H1 (cell line): ENCODE measurements around the gene AEBP1. TPM values are rescaled to one million over a fixed set of nuclear protein-coding genes. Genes with fewer than 3 reads are reported as not detected.

Experiments
- CTCF ChIA-PET: fragments of 300-600 bp; sonication (Branson Sonifier 250); formaldehyde crosslinking; loops from one replicate; lab custom pipeline; 2021; ENCODE audit not compliant: partially characterized antibody; lab: Charles Lee
- POLR2A ChIA-PET: fragments of 300-600 bp; sonication (Branson Sonifier 250); formaldehyde crosslinking; loops from one replicate; lab custom pipeline; 2021; ENCODE audit warnings: inconsistent platforms; ENCODE audit not compliant: partially characterized antibody; lab: Charles Lee
- DNase-seq, 2 experiments: peaks; one replicate each; pipeline versions ENCODE4 v3.0.0 to v3.0.0-alpha.2; 2010 to 2022; ENCODE audit warnings: low spot score in 2 of 2, low read depth in 1 of 2, mixed read lengths in 1 of 2
- FAIRE-seq: peaks from 2 replicates; lab custom pipeline; 2011; peaks lifted over from hg19 to GRCh38; lab: Jason Lieb, UNC
- H2AFZ ChIP-seq: 2 replicates; pipeline ENCODE4 v1.8.1; 2012; ENCODE audit warnings: low read length, inconsistent platforms
- H2AK5ac ChIP-seq: 2 replicates; pipeline ENCODE4 v1.6.1; 2013; ENCODE audit warnings: low read depth, low read length
- H2BK120ac ChIP-seq: replicated peaks from 2 replicates; pipeline ENCODE3; 2013; ENCODE audit warnings: low read depth, low read length, inconsistent platforms
- H2BK12ac ChIP-seq: 2 replicates; pipeline ENCODE4 v1.6.1; 2013; ENCODE audit warnings: low read depth, low read length
- H2BK15ac ChIP-seq: 2 replicates; pipeline ENCODE4 v1.6.1; 2013; ENCODE audit warnings: low read length
- H2BK20ac ChIP-seq: 2 replicates; pipeline ENCODE4 v1.6.1; 2013; ENCODE audit warnings: low read length
- H2BK5ac ChIP-seq: 2 replicates; pipeline ENCODE4 v1.6.1; 2013; ENCODE audit warnings: low read depth, low read length
- H3K14ac ChIP-seq: 2 replicates; pipeline ENCODE4 v1.6.1; 2013; ENCODE audit warnings: inconsistent platforms; ENCODE audit not compliant: insufficient read length
- H3K18ac ChIP-seq: 2 replicates; pipeline ENCODE4 v1.6.1; 2013; ENCODE audit warnings: low read length; ENCODE audit errors: extremely low read depth
- H3K23ac ChIP-seq: 2 replicates; pipeline ENCODE4 v1.6.1; 2013; ENCODE audit warnings: inconsistent platforms; ENCODE audit not compliant: insufficient read length
- H3K23me2 ChIP-seq: 2 replicates; pipeline ENCODE4 v1.6.1; 2013; ENCODE audit warnings: low read depth, low read length
- H3K27ac ChIP-seq: 2 replicates; pipeline ENCODE4 v1.6.1; 2011; ENCODE audit warnings: low read depth, low read length, inconsistent platforms
- H3K27me3 ChIP-seq, 4 experiments: replicated peaks in 1 of 4; 1 replicate in 1 of 4; 2 replicates in 3 of 4; pipeline versions ENCODE4 v1.6.1 to v1.8.1; 2011 to 2013; ENCODE audit warnings: low read length in 3 of 4, mild to moderate bottlenecking in 3 of 4, inconsistent platforms in 2 of 4, mixed read lengths in 2 of 4, moderate library complexity in 1 of 4; ENCODE audit not compliant: control insufficient read depth in 3 of 4, insufficient read depth in 3 of 4; ENCODE audit errors: extremely low read depth in 1 of 4
- H3K36me3 ChIP-seq, 4 experiments: 2 replicates each; pipeline versions ENCODE4 v1.6.1 to v1.8.1; 2011 to 2013; ENCODE audit warnings: mild to moderate bottlenecking in 4 of 4, low read length in 3 of 4, moderate library complexity in 2 of 4, control low read depth in 1 of 4, inconsistent platforms in 1 of 4; ENCODE audit not compliant: insufficient read depth in 4 of 4, control insufficient read depth in 2 of 4
- H3K4ac ChIP-seq: replicated peaks from 2 replicates; pipeline ENCODE3; 2013; ENCODE audit warnings: low read length, low read depth, mixed read lengths, inconsistent platforms; ENCODE audit not compliant: insufficient read length
- H3K4me1 ChIP-seq, 4 experiments: replicated peaks in 1 of 4; 1 replicate in 1 of 4; 2 replicates in 3 of 4; pipeline versions ENCODE4 v1.6.1 to v1.8.1; 2011 to 2013; ENCODE audit warnings: low read length in 3 of 4, inconsistent platforms in 2 of 4, mixed read lengths in 1 of 4; ENCODE audit not compliant: insufficient read depth in 4 of 4, control insufficient read depth in 3 of 4
- H3K4me2 ChIP-seq, 2 experiments: 2 replicates each; pipeline versions ENCODE4 v1.6.1 to v1.8.1; 2011 to 2013; ENCODE audit warnings: low read depth in 2 of 2, low read length in 2 of 2, control low read depth in 1 of 2, inconsistent platforms in 1 of 2, mild to moderate bottlenecking in 1 of 2; ENCODE audit not compliant: insufficient read depth in 1 of 2
- H3K4me3 ChIP-seq, 4 experiments: fragments of 200-600, 300-600 bp in 1 of 4; sonication (generic), shearing (Covaris generic), sonication (Bioruptor Twin) in 1 of 4; 2 replicates each; pipeline versions ENCODE4 v1.5.1 to v1.8.1; 2011 to 2016; ENCODE audit warnings: low read length in 4 of 4, low read depth in 3 of 4, control low read depth in 2 of 4, inconsistent platforms in 2 of 4, mild to moderate bottlenecking in 2 of 4, mixed read lengths in 1 of 4, moderate library complexity in 1 of 4; ENCODE audit not compliant: insufficient read depth in 2 of 4; ENCODE audit errors: extremely low read depth in 1 of 4
- H3K56ac ChIP-seq: replicated peaks from 2 replicates; pipeline ENCODE3; 2013; ENCODE audit warnings: low read depth, mild to moderate bottlenecking, mixed read lengths, low read length, inconsistent platforms; ENCODE audit not compliant: insufficient read length
- H3K79me1 ChIP-seq: 2 replicates; pipeline ENCODE4 v1.6.1; 2013; ENCODE audit warnings: low read depth, low read length, control low read depth
- H3K79me2 ChIP-seq, 2 experiments: 2 replicates each; pipeline versions ENCODE4 v1.6.1 to v1.8.1; 2012 to 2013; ENCODE audit warnings: low read length in 2 of 2, mild to moderate bottlenecking in 2 of 2, inconsistent platforms in 1 of 2; ENCODE audit not compliant: insufficient read depth in 2 of 2, control insufficient read depth in 1 of 2
- H3K9ac ChIP-seq, 4 experiments: replicated peaks in 1 of 4; 1 replicate in 1 of 4; 2 replicates in 3 of 4; pipeline versions ENCODE4 v1.6.1 to v1.8.1; 2011 to 2013; ENCODE audit warnings: low read depth in 3 of 4, low read length in 3 of 4, control low read depth in 2 of 4, mild to moderate bottlenecking in 2 of 4, moderate library complexity in 2 of 4, inconsistent platforms in 1 of 4; ENCODE audit errors: extremely low read depth in 1 of 4
- H3K9me3 ChIP-seq, 2 experiments: 2 replicates each; pipeline versions ENCODE4 v1.6.1 to v1.8.1; 2012 to 2013; ENCODE audit warnings: mild to moderate bottlenecking in 2 of 2, moderate library complexity in 2 of 2, control low read depth in 1 of 2, inconsistent platforms in 1 of 2, low read depth in 1 of 2, low read length in 1 of 2, mixed read lengths in 1 of 2; ENCODE audit not compliant: insufficient read depth in 2 of 2
- H4K20me1 ChIP-seq, 2 experiments: replicated peaks in 1 of 2; 2 replicates each; pipeline versions ENCODE3 to v1.8.1; 2011 to 2013; ENCODE audit warnings: inconsistent platforms in 2 of 2, low read length in 2 of 2, mild to moderate bottlenecking in 1 of 2; ENCODE audit not compliant: insufficient read depth in 2 of 2, control insufficient read depth in 1 of 2
- H4K5ac ChIP-seq: 2 replicates; pipeline ENCODE4 v1.6.1; 2013; ENCODE audit warnings: low read length, low read depth, mixed read lengths, inconsistent platforms; ENCODE audit not compliant: insufficient read length
- H4K8ac ChIP-seq: 2 replicates; pipeline ENCODE4 v1.8.0; 2013; ENCODE audit warnings: mild to moderate bottlenecking, moderate library complexity, low read length, inconsistent platforms; ENCODE audit not compliant: insufficient read depth; ENCODE audit errors: extremely low read depth
- H4K91ac ChIP-seq: replicated peaks from 2 replicates; pipeline ENCODE3; 2013; ENCODE audit warnings: low read length, mixed read lengths, inconsistent platforms; ENCODE audit not compliant: insufficient read length
- BCL11A ChIP-seq, 2 experiments: IDR thresholded peaks; one replicate each; pipeline ENCODE4 v1.6.1; 2011; ENCODE audit warnings: low read depth in 2 of 2, low read length in 2 of 2, mild to moderate bottlenecking in 2 of 2
- CHD1 ChIP-seq: IDR thresholded peaks from 2 replicates; pipeline ENCODE4 v1.6.1; 2012; ENCODE audit warnings: low read depth, low read length, improper control_type of control experiment
- EP300 ChIP-seq, 2 experiments: IDR thresholded peaks; 1 replicate in 1 of 2; 2 replicates in 1 of 2; pipeline ENCODE4 v1.6.1; 2011 to 2012; ENCODE audit warnings: low read depth in 2 of 2, low read length in 2 of 2, mild to moderate bottlenecking in 2 of 2, borderline replicate concordance in 1 of 2, inconsistent platforms in 1 of 2, moderate library complexity in 1 of 2
- RXRA ChIP-seq: IDR thresholded peaks from 2 replicates; pipeline ENCODE4 v1.6.1; 2011; ENCODE audit warnings: low read depth, mild to moderate bottlenecking, low read length, moderate library complexity; ENCODE audit not compliant: insufficient read depth
- SAP30 ChIP-seq: fragments of 300-600 bp; sonication (generic); IDR thresholded peaks from 2 replicates; pipeline ENCODE4 v1.7.1; 2012; ENCODE audit warnings: low read length, moderate library complexity, mild to moderate bottlenecking, inconsistent platforms; ENCODE audit not compliant: insufficient read depth, insufficient replicate concordance
- WGBS, 2 experiments: shearing (Covaris generic) in 1 of 2; methylation state at CpG; one replicate each; pipeline versions ENCODE4 v1.1.6 to v1.1.7; 2013 to 2015; ENCODE audit warnings: low lambda C conversion rate in 2 of 2, mixed read lengths in 2 of 2, inconsistent platforms in 1 of 2, low coverage in 1 of 2, missing lambda C conversion rate in 1 of 2; ENCODE audit not compliant: insufficient replicate concordance in 2 of 2, insufficient coverage in 1 of 2, insufficient read length in 1 of 2; ENCODE audit errors: extremely low coverage in 1 of 2, missing lambda C conversion rate in 1 of 2; 5-methylcytosine and 5-hydroxymethylcytosine counted together
- polyA plus RNA-seq, 7 experiments: library from polyadenylated mRNA; depleted of rRNA in 3 of 7; stranded (reverse) in 5 of 7; unstranded in 2 of 7; fragments of >200 nt in 5 of 7; fragments of 200-250 nt in 2 of 7; gene quantifications; 1 replicate in 5 of 7; 2 replicates in 1 of 7; 4 replicates in 1 of 7; pipeline versions ENCODE4 v1.2.1 to v1.2.3, GENCODE V29; 2011 to 2013; ENCODE audit warnings: missing spikeins in 2 of 7, mixed read lengths in 2 of 7
- total RNA-seq: library from RNA; stranded (reverse); fragmentation: NEBNext Ultra II Directional; extraction: Animal tissue kit (Norgen Biotek cat#: 25700); gene quantifications from 2 replicates; pipeline ENCODE4 v1.2.1, GENCODE V29; 2021
- TF ChIP-seq, protein P1 (sequence below): IDR thresholded peaks from 2 replicates; pipeline ENCODE4 v1.6.1; 2012; ENCODE audit warnings: inconsistent platforms

Gene AEBP1
- total and polyA plus RNA-seq, 2 of the 8 experiments (the other 6 are each of a cell fraction or from before 2014, with no cell fraction given) = 10.4 to 41.2 TPM

DNA sequence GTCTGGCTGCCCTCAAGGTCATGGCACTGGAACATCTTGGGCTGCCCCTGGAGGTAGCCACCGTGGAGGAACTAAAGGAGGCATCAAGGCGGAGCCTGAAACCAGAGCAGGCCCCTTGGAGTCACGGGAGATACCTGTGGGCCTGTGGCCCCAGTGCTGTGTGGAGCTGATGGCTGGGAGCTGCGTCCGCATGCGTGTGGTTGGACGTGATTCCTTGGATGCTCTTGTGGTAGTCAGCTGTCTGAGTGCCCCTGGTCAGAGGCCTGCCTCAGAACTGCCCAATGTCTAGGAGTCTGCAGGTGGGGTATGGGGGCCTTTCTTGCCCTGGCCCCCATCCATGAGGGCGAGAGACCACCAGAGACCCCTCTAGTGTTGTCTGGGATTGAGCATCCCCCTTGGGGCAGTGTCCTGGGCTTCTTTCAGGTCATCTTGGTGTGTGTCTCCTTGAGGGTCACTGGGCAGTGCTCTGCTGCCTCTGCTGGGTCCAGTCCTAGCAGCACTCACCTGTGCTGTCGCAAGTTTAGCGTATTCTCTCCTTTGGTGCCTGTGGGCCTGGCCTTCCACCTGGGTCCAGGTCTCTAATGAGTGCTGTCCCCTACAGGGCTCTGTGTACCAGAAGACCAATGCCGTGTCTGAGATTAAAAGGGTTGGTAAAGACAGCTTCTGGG, 46.8 kb upstream of the AEBP1 start:
- no peak overlapping the region for H2BK20ac ChIP-seq
- H3K23ac ChIP-seq = no peak overlapping the region
- no peak overlapping the region for H2AFZ ChIP-seq
- no peak overlapping the region for H2BK15ac ChIP-seq
- H3K4ac ChIP-seq = no peak overlapping the region
- peaks cover 0 to 12% of the 10 kb centered on the region in 2 experiments for H4K20me1 ChIP-seq
- FAIRE-seq (no peak), DNase-seq (no peak)
- POLR2A ChIA-PET = interaction anchor here (1.2 kb wide), 1 partner anchor 15 kb away, joined by 4 read pairs; no protein-coding TSS in a partner anchor
- H3K18ac ChIP-seq = no peak overlapping the region
- TF ChIP-seq BCL11A (IDR thresholded peaks at IDR 0.05; ENCODE audit: low read depth in 2 of 2, low read length in 2 of 2) (no peak), EP300 (IDR thresholded peaks at IDR 0.05; ENCODE audit: borderline replicate concordance in 1 of 2, low read depth in 2 of 2, low read length in 2 of 2) (no peak), SAP30 (no peak), CHD1 (no peak), RXRA (no peak)
- TF ChIP-seq, protein P1, sequence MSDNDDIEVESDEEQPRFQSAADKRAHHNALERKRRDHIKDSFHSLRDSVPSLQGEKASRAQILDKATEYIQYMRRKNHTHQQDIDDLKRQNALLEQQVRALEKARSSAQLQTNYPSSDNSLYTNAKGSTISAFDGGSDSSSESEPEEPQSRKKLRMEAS = no peak
- no peak overlapping the region for H3K27ac ChIP-seq
- no peak overlapping the region for H3K14ac ChIP-seq
- H2AK5ac ChIP-seq = no peak overlapping the region
- H3K56ac ChIP-seq = no peak overlapping the region
- no peak overlapping the region for H2BK12ac ChIP-seq
- CTCF ChIA-PET = interaction anchor here (1.1 to 2.5 kb wide), 2 partner anchors 14 to 54 kb away, joined by 3 to 6 read pairs; no protein-coding TSS in a partner anchor
- no peak overlapping the region; the same call in 1 of the 2 replicates for H4K8ac ChIP-seq
- peaks cover 4 to 45% (median 32%) of the 10 kb centered on the region in 4 experiments for H3K36me3 ChIP-seq
- H2BK5ac ChIP-seq = no peak overlapping the region
- H4K5ac ChIP-seq = no peak overlapping the region
- no peaks in the 10 kb centered on the region for H3K79me1 ChIP-seq
- H3K23me2 ChIP-seq = no peaks in the 10 kb centered on the region
- no peaks in the 10 kb centered on the region for H3K27me3 ChIP-seq
- 89% methylated on average over 11 of the region's 11 CpGs; no CpG with 5 or more reads in 1 of the 2 experiments for WGBS, 2 experiments
- no peak overlapping the region for H3K4me3 ChIP-seq
- H4K91ac ChIP-seq = no peak overlapping the region
- H3K4me1 ChIP-seq = no peaks in the 10 kb centered on the region
- no peak overlapping the region for H3K4me2 ChIP-seq
- no peaks in the 10 kb centered on the region for H3K79me2 ChIP-seq
- no peak overlapping the region for H3K9ac ChIP-seq
- H3K9me3 ChIP-seq = no peaks in the 10 kb centered on the region
- H2BK120ac ChIP-seq = no peak overlapping the region
